Endothelial cell of umbilical vein (primary cell): ENCODE measurements around the gene PRX. TPM values are rescaled to one million over a fixed set of nuclear protein-coding genes. Genes with fewer than 3 reads are reported as not detected.

ENCODE experiments used
- BruUV-seq: library from RNA; stranded (reverse); fragments of 400-500 nt; replicated peaks from 2 replicates; lab custom pipeline; 2021; lab: Mats Ljungman, UMichigan
- CTCF ChIA-PET: fragments of 300-600, 350-600 bp; sonication (Branson Sonifier 250); formaldehyde crosslinking; loops from one replicate; lab custom pipeline; 2021; ENCODE audit warnings: antibody characterized with exemption, inconsistent platforms; lab: Charles Lee
- POLR2A ChIA-PET: fragments of 300-600, 350-600 bp; sonication (Branson Sonifier 250); formaldehyde crosslinking; loops from one replicate; lab custom pipeline; 2021; ENCODE audit warnings: antibody characterized with exemption, inconsistent platforms; lab: Charles Lee
- DNase-seq: peaks from one replicate; pipeline ENCODE4 v3.0.0-alpha.2; 2011; ENCODE audit warnings: low read depth, low spot score
- FAIRE-seq: peaks from 2 replicates; lab custom pipeline; 2011; peaks lifted over from hg19 to GRCh38; lab: Jason Lieb, UNC
- H2AFZ ChIP-seq: 2 replicates; pipeline ENCODE4 v1.6.0; 2012; ENCODE audit warnings: low read depth, low read length, control low read depth, inconsistent platforms
- H3K27ac ChIP-seq: 2 replicates; pipeline ENCODE4 v1.5.1; 2011; ENCODE audit warnings: low read depth, mild to moderate bottlenecking, control low read depth, low read length, moderate library complexity; ENCODE audit not compliant: insufficient read depth
- H3K27me3 ChIP-seq, 2 experiments: 2 replicates each; pipeline versions ENCODE4 v1.6.0 to v1.6.1; 2011; ENCODE audit warnings: low read length in 2 of 2, mixed read lengths in 1 of 2; ENCODE audit not compliant: control insufficient read depth in 2 of 2, insufficient read depth in 2 of 2
- H3K36me3 ChIP-seq, 2 experiments: 2 replicates in 1 of 2; 3 replicates in 1 of 2; pipeline ENCODE4 v1.5.1; 2011; ENCODE audit warnings: low read length in 2 of 2, mild to moderate bottlenecking in 1 of 2, moderate library complexity in 1 of 2; ENCODE audit not compliant: control insufficient read depth in 2 of 2, insufficient read depth in 2 of 2; ENCODE audit errors: extremely low read depth in 1 of 2
- H3K4me1 ChIP-seq: 3 replicates; pipeline ENCODE4 v1.5.1; 2011; ENCODE audit warnings: mild to moderate bottlenecking, low read length; ENCODE audit not compliant: control insufficient read depth, insufficient read depth; ENCODE audit errors: extremely low read depth
- H3K4me2 ChIP-seq: 2 replicates; pipeline ENCODE4 v1.6.1; 2011; ENCODE audit warnings: low read length, control low read depth, mixed read lengths; ENCODE audit not compliant: insufficient read depth
- H3K4me3 ChIP-seq, 3 experiments: fragments of 200-600 bp in 1 of 3; sonication (generic), shearing (Covaris generic) in 1 of 3; replicated peaks in 1 of 3; 2 replicates each; pipeline ENCODE4 v1.5.1; 2011 to 2016; ENCODE audit warnings: control low read depth in 3 of 3, low read length in 3 of 3, mild to moderate bottlenecking in 2 of 3, inconsistent platforms in 1 of 3, low read depth in 1 of 3, moderate library complexity in 1 of 3; ENCODE audit not compliant: insufficient read depth in 1 of 3
- H3K79me2 ChIP-seq: 2 replicates; pipeline ENCODE4 v1.6.0; 2012; ENCODE audit warnings: low read length, inconsistent platforms; ENCODE audit not compliant: control insufficient read depth, insufficient read depth
- H3K9ac ChIP-seq: replicated peaks from 2 replicates; pipeline ENCODE3; 2011; ENCODE audit warnings: low read length, control low read depth; ENCODE audit not compliant: insufficient read depth; ENCODE audit errors: extremely low read depth
- H3K9me1 ChIP-seq: replicated peaks from 3 replicates; pipeline ENCODE4 v1.6.0; 2011; ENCODE audit warnings: mild to moderate bottlenecking, low read length; ENCODE audit not compliant: control insufficient read depth, insufficient read depth; ENCODE audit errors: extremely low read depth
- H3K9me3 ChIP-seq: replicated peaks from 2 replicates; pipeline ENCODE4 v1.5.1; 2012; ENCODE audit warnings: low read length, inconsistent platforms; ENCODE audit not compliant: control insufficient read depth, insufficient read depth
- H4K20me1 ChIP-seq: replicated peaks from 2 replicates; pipeline ENCODE3; 2011; ENCODE audit warnings: mild to moderate bottlenecking, low read length; ENCODE audit not compliant: control insufficient read depth, insufficient read depth; ENCODE audit errors: extremely low read depth
- CTCF ChIP-seq, 2 donors: IDR thresholded peaks; 1 replicate in 1 of 2; 2 replicates in 1 of 2; pipeline ENCODE4 v1.5.1; 2011; ENCODE audit warnings: low read length in 2 of 2, mild to moderate bottlenecking in 2 of 2, moderate library complexity in 2 of 2, control low read depth in 1 of 2, inconsistent platforms in 1 of 2, low read depth in 1 of 2; ENCODE audit not compliant: insufficient read depth in 1 of 2; ENCODE audit errors: extremely low read depth in 1 of 2
- EZH2 ChIP-seq: IDR thresholded peaks from 2 replicates; pipeline ENCODE4 v1.6.1; 2012; ENCODE audit warnings: borderline replicate concordance, low read depth, mild to moderate bottlenecking, moderate library complexity, low read length, inconsistent platforms; ENCODE audit not compliant: severe bottlenecking
- GATA2 ChIP-seq: IDR thresholded peaks from 2 replicates; pipeline ENCODE4 v1.7.0; 2011; ENCODE audit warnings: low read depth, mild to moderate bottlenecking, moderate library complexity, mixed read lengths, low read length; ENCODE audit not compliant: insufficient read length, insufficient read depth
- JUN ChIP-seq: IDR thresholded peaks from 2 replicates; pipeline ENCODE4 v1.6.1; 2011; ENCODE audit warnings: borderline replicate concordance, low read depth; ENCODE audit not compliant: insufficient read length, insufficient read depth
- POLR2A ChIP-seq: IDR thresholded peaks from 2 replicates; pipeline ENCODE4 v1.6.1; 2012; ENCODE audit warnings: low read depth, mild to moderate bottlenecking, control low read depth, low read length
- POLR2AphosphoS5 ChIP-seq: IDR thresholded peaks from 2 replicates; pipeline ENCODE4 v1.6.1; 2012; ENCODE audit warnings: low read depth, mild to moderate bottlenecking, control low read depth, low read length, moderate library complexity; ENCODE audit not compliant: insufficient read depth
- dilution Hi-C: fragments of 300-500 bp; cut with MboI; formaldehyde crosslinking; loops from one replicate; pipeline ENCODE4 v1.15.0; 2019; ENCODE audit warnings: low sequenced_read_pairs; ENCODE audit not compliant: extremely low pct_ligation_motif_present
- intact Hi-C: fragments of 100-400 bp; cut with micrococcal nuclease; formaldehyde crosslinking; loops from one replicate; pipeline ENCODE4 v1.10.0; 2022
- microRNA-seq: library from miRNA; unstranded; fragments of <30 nt; microRNA quantifications from one replicate; pipeline ENCODE4 v1.2.0, GENCODE V29; 2021; ENCODE audit warnings: borderline number of aligned reads, borderline replicate concordance
- polyA plus RNA-seq, 4 experiments: library from polyadenylated mRNA; depleted of rRNA in 3 of 4; stranded (reverse) in 3 of 4; unstranded in 1 of 4; fragments of >200 nt; gene quantifications; 2 replicates each; pipeline versions ENCODE4 v1.2.1 to v1.2.3, GENCODE V29; 2011 to 2012; ENCODE audit warnings: missing spikeins in 1 of 4
- small RNA-seq: library from RNA; depleted of rRNA; stranded (forward); fragments of <200 nt; gene quantifications from one replicate; pipeline ENCODE3, GENCODE V24; 2012; ENCODE audit warnings: low replicate concordance, low read depth; ENCODE audit not compliant: insufficient read depth, insufficient read length
- total RNA-seq: library from RNA; stranded (reverse); gene quantifications from 2 replicates; pipeline ENCODE4 v1.2.3, GENCODE V29; 2021

The PRX gene
- total and polyA plus RNA-seq, 2 donors (not counting 3 experiments of a cell fraction or from before 2014, with no cell fraction given): 0.80 to 1.3 TPM

- Histone ChIP-seq H3K4me3 (no peak overlapping the region), H3K9me3 (no peaks in the 10 kb centered on the region), H3K36me3 (no peaks in the 10 kb centered on the region), H3K27me3 (no peaks in the 10 kb centered on the region), H3K9me1 (no peaks in the 10 kb centered on the region), H3K9ac (no peak overlapping the region), H4K20me1 (no peaks in the 10 kb centered on the region), H3K4me2 (no peak overlapping the region), H3K79me2 (peaks cover 37% of the 10 kb centered on the region), H3K4me1 (peaks cover 12% of the 10 kb centered on the region), H3K27ac (no peak overlapping the region), H2AFZ (no peak overlapping the region)
- dilution Hi-C loops: no loop called here
- intact Hi-C loops: no loop called here
- FAIRE-seq (no peak), DNase-seq (no peak)
- TF ChIP-seq POLR2A (no peak), CTCF (IDR thresholded peaks at IDR 0.05; ENCODE audit: extremely low read depth in 1 of 2, insufficient read depth in 1 of 2, low read depth in 1 of 2, low read length in 2 of 2) (no peak), JUN (no peak), GATA2 (no peak), POLR2AphosphoS5 (no peak), EZH2 (no peak)
- ChIA-PET POLR2A (no interaction called here), CTCF (interaction anchor here (0.8 kb wide), 1 partner anchor 39 kb away, joined by 4 read pairs; no protein-coding TSS in a partner anchor)
- BruUV-seq: no TSS peak
Observed at GRCh38 chr19:40344422-40344821, 68.8 kb downstream of the PRX start.

Small RNA genes lying within 50 kb of the gene (microRNA-seq; reads per million reads assigned to microRNA genes)
- not detected for gene MIR6796

Small RNA genes lying within 50 kb of the gene (small RNA-seq; reads per million reads assigned to genes)
- gene MIR6796 (not detected), gene RF00017 (not detected)

Other genes with a start within 250 kb of the PRX start
- 16.5 and 19.4 TPM in 2 replicates for gene MAP3K10, start 222.0 kb downstream of the PRX start, total RNA-seq
- 6.3 and 7.7 TPM in 2 replicates for gene MAP3K10, start 222.0 kb downstream of the PRX start, polyA plus RNA-seq
- not detected in 2 replicates for gene TTC9B, start 195.0 kb downstream of the PRX start, total RNA-seq
- not detected in 2 replicates for gene TTC9B, start 195.0 kb downstream of the PRX start, polyA plus RNA-seq
- gene CCNP, start 186.7 kb downstream of the PRX start, total RNA-seq: not detected in 2 replicates
- 0.10 TPM in 1 of 2 replicates, not detected in the other for gene CCNP, start 186.7 kb downstream of the PRX start, polyA plus RNA-seq
- gene AKT2, start 128.0 kb downstream of the PRX start, total RNA-seq: 65.2 and 70.1 TPM in 2 replicates
- 69.8 and 88.6 TPM in 2 replicates for gene AKT2, start 128.0 kb downstream of the PRX start, polyA plus RNA-seq
- gene C19orf47, start 65.0 kb downstream of the PRX start, total RNA-seq: 16.4 and 17.3 TPM in 2 replicates
- 27.0 and 29.2 TPM in 2 replicates for gene C19orf47, start 65.0 kb downstream of the PRX start, polyA plus RNA-seq
- gene PLD3, start 64.7 kb downstream of the PRX start, total RNA-seq: 166 and 172 TPM in 2 replicates
- gene PLD3, start 64.7 kb downstream of the PRX start, polyA plus RNA-seq: 479 and 620 TPM in 2 replicates
- not detected in 2 replicates for gene HIPK4, start 23.2 kb downstream of the PRX start, total RNA-seq
- gene HIPK4, start 23.2 kb downstream of the PRX start, polyA plus RNA-seq: 0.12 and 0.19 TPM in 2 replicates
- gene SERTAD1, start 12.6 kb upstream of the PRX start, total RNA-seq: 8.8 and 10.0 TPM in 2 replicates
- gene SERTAD1, start 12.6 kb upstream of the PRX start, polyA plus RNA-seq: 15.3 and 16.9 TPM in 2 replicates
- 29.9 and 32.0 TPM in 2 replicates for gene SERTAD3, start 31.0 kb upstream of the PRX start, total RNA-seq
- gene SERTAD3, start 31.0 kb upstream of the PRX start, polyA plus RNA-seq: 13.3 and 17.7 TPM in 2 replicates
- gene BLVRB, start 52.4 kb upstream of the PRX start, total RNA-seq: 30.8 and 35.8 TPM in 2 replicates
- gene BLVRB, start 52.4 kb upstream of the PRX start, polyA plus RNA-seq: 113 and 175 TPM in 2 replicates
- gene SPTBN4, start 53.6 kb upstream of the PRX start, total RNA-seq: not detected in 2 replicates
- 0.03 and 0.33 TPM in 2 replicates for gene SPTBN4, start 53.6 kb upstream of the PRX start, polyA plus RNA-seq
- 100 and 106 TPM in 2 replicates for gene SHKBP1, start 163.5 kb upstream of the PRX start, total RNA-seq
- gene SHKBP1, start 163.5 kb upstream of the PRX start, polyA plus RNA-seq: 113 and 171 TPM in 2 replicates
- 38.0 and 67.4 TPM in 2 replicates for gene LTBP4, start 188.0 kb upstream of the PRX start, total RNA-seq
- 25.9 and 31.4 TPM in 2 replicates for gene LTBP4, start 188.0 kb upstream of the PRX start, polyA plus RNA-seq